Psoas muscle (tissue), 8 donors: ENCODE data around the gene ARHGAP10. TPM values are rescaled to one million over a fixed set of nuclear protein-coding genes. Genes with fewer than 3 reads are reported as not detected.
A peak's percentile ranks its signal among the peaks of the same experiment; 100 is the strongest.

Experiments used
- ATAC-seq, 4 donors: fragments of 200-7000 bp; cut with Tn5 transposase; one replicate each; pipeline ENCODE4 v1.9.1; 2020; ENCODE audit warnings: moderate library complexity in 3 of 4, mild to moderate bottlenecking in 2 of 4
- DNase-seq, 2 donors: peaks; one replicate each; pipeline ENCODE4 v3.0.0-alpha.2; 2020
- H3K27ac ChIP-seq: fragments of 200-600 bp; one replicate; pipeline ENCODE4 v1.8.0; 2022
- H3K27me3 ChIP-seq, 3 donors: fragments of 200-600 bp in 1 of 3; one replicate each; pipeline versions ENCODE4 v1.6.1 to v1.8.0; 2013 to 2022; ENCODE audit warnings: low read length in 2 of 3, mild to moderate bottlenecking in 2 of 3, moderate library complexity in 1 of 3; ENCODE audit not compliant: insufficient read depth in 3 of 3
- H3K36me3 ChIP-seq, 2 donors: fragments of 200-600 bp in 1 of 2; one replicate each; pipeline versions ENCODE4 v1.6.1 to v1.8.0; 2013 to 2022; ENCODE audit warnings: low read depth in 1 of 2, mild to moderate bottlenecking in 1 of 2, moderate library complexity in 1 of 2; ENCODE audit not compliant: insufficient read depth in 1 of 2
- H3K4me1 ChIP-seq: fragments of 200-600 bp; one replicate; pipeline ENCODE4 v1.8.0; 2022
- H3K4me3 ChIP-seq: fragments of 200-600 bp; one replicate; pipeline ENCODE4 v1.8.0; 2022; ENCODE audit warnings: mild to moderate bottlenecking
- H3K9me3 ChIP-seq: fragments of 200-600 bp; one replicate; pipeline ENCODE4 v1.8.0; 2022
- CTCF ChIP-seq: fragments of 200-600 bp; IDR thresholded peaks from one replicate; pipeline ENCODE4 v1.8.0; 2022; ENCODE audit warnings: antibody characterized with exemption
- whole genome bisulfite sequencing, 3 donors: extraction: QIAGEN DNeasy Blood & Tissue Kit; methylation state at CpG; one replicate each; pipeline versions ENCODE4 v1.1.6 to v1.1.7; 2013; 5-methylcytosine and 5-hydroxymethylcytosine counted together
- intact Hi-C, 2 donors: fragments of 100-400 bp; cut with DNase I; formaldehyde crosslinking; loops; one replicate each; pipeline versions ENCODE4 v1.11.0 to v1.14.2; 2022
- polyA plus RNA-seq, 3 donors: library from polyadenylated mRNA; stranded (reverse); fragments of 200-250 nt; gene quantifications; one replicate each; pipeline ENCODE4 v1.2.3, GENCODE V29; 2013
- total RNA-seq, 4 donors: library from RNA; stranded (reverse); fragmentation: NEBNext Ultra II Directional in 2 of 4; extraction: Animal tissue kit (Norgen Biotek cat#: 25700) in 2 of 4; gene quantifications; one replicate each; pipeline versions ENCODE4 v1.2.1 to v1.2.4, GENCODE V29; 2021 to 2023
- donor health status: healthy with polysubstance abuse.
- donor health status: DM: no; HTN: no; CAD: no; lungs with moderate emphysema.
- donor health status: Bipolar disorder and iron deficiency.
- donor health status: healthy.
- donor health status: DM: yes; HTN: yes; CAD: no.
- donor health status: DM: no; HTN: no; CAD: no.
- donor health status: DM: no; HTN: no; CAD: no.
- donor health status: DM: yes; HTN: yes; CAD: no.

Gene ARHGAP10
- total and polyA plus RNA-seq, 7 donors = 28.8 to 43.5 (median 34.0) TPM

GRCh38 chr4:148059617-148060180 is 327.8 kb downstream of the ARHGAP10 start:
- intact Hi-C loops = loop anchor here in 1 of 2 donors (5.0 to 10.0 kb wide), 3 partner anchors 67 to 388 kb away; no protein-coding TSS in a partner anchor
- H3K27ac ChIP-seq = peak overlapping the region; percentile 91
- peak; percentile 54 to 77 (median 66) for ATAC-seq

GRCh38 chr4:148060264-148061140 is 328.6 kb downstream of the ARHGAP10 start:
- H3K36me3 ChIP-seq = peaks cover 0 to 24% of the 10 kb centered on the region in 2 donors
- H3K4me3 ChIP-seq = no peak overlapping the region
- H3K27ac ChIP-seq = peak overlapping the region; percentile 91
- DNase-seq (no peak), ATAC-seq (peak; percentile 49 to 72 (median 66))
- no peaks in the 10 kb centered on the region for H3K27me3 ChIP-seq
- 62 to 80% (median 62%) methylated on average over 13 of the region's 13 CpGs for WGBS, 3 donors
- intact Hi-C loops = loop anchor here in 1 of 2 donors (5.0 kb wide), 1 partner anchor 387 kb away; no protein-coding TSS in a partner anchor
- no peak for TF ChIP-seq CTCF
- no peaks in the 10 kb centered on the region for H3K9me3 ChIP-seq
- H3K4me1 ChIP-seq = peaks cover 71% of the 10 kb centered on the region

More at GRCh38 chr4:148059617-148060180, 327.8 kb downstream of the ARHGAP10 start:
- no peak for TF ChIP-seq CTCF
- DNase-seq = no peak
- H3K9me3 ChIP-seq = no peaks in the 10 kb centered on the region
- no peak overlapping the region for H3K4me3 ChIP-seq
- H3K36me3 ChIP-seq = peaks cover 0 to 16% of the 10 kb centered on the region in 2 donors
- 20 to 45% (median 23%) methylated on average over 10 of the region's 10 CpGs for WGBS, 3 donors
- no peaks in the 10 kb centered on the region for H3K27me3 ChIP-seq
- H3K4me1 ChIP-seq = peaks cover 74% of the 10 kb centered on the region

GRCh38 chr4:148061141-148061481 is 329.2 kb downstream of the ARHGAP10 start:
- H3K9me3 ChIP-seq = no peaks in the 10 kb centered on the region
- DNase-seq = no peak
- H3K27ac ChIP-seq = peak overlapping the region; percentile 91
- 44 to 60% (median 49%) methylated on average over 4 of the region's 4 CpGs for WGBS, 3 donors
- no peak for TF ChIP-seq CTCF
- H3K4me3 ChIP-seq = no peak overlapping the region
- peaks cover 0 to 26% of the 10 kb centered on the region in 2 donors for H3K36me3 ChIP-seq
- H3K27me3 ChIP-seq = no peaks in the 10 kb centered on the region
- H3K4me1 ChIP-seq = peaks cover 65% of the 10 kb centered on the region
- intact Hi-C loops = loop anchor here in 1 of 2 donors (5.0 kb wide), 1 partner anchor 386 kb away; no protein-coding TSS in a partner anchor
- ATAC-seq = peak in 1 of 4 donors; percentile 35

- Histone ChIP-seq H3K9me3 (no peaks in the 10 kb centered on the region), H3K36me3 (peaks cover 0 to 26% of the 10 kb centered on the region in 2 donors), H3K27ac (peak overlapping the region; percentile 91), H3K27me3 (no peaks in the 10 kb centered on the region), H3K4me1 (peaks cover 65% of the 10 kb centered on the region), H3K4me3 (no peak overlapping the region)
- intact Hi-C loops = loop anchor here in 1 of 2 donors (5.0 kb wide), 1 partner anchor 386 kb away; no protein-coding TSS in a partner anchor
- TF ChIP-seq CTCF = no peak
- ATAC-seq (no peak), DNase-seq (no peak)
- 49 to 67% (median 53%) methylated on average over 8 of the region's 8 CpGs for WGBS, 3 donors
These were observed 329.9 kb downstream of the ARHGAP10 start for GRCh38 chr4:148061795-148062194.
